ENCODE measurements around the gene INPP4A.

Gene INPP4A

DNA sequence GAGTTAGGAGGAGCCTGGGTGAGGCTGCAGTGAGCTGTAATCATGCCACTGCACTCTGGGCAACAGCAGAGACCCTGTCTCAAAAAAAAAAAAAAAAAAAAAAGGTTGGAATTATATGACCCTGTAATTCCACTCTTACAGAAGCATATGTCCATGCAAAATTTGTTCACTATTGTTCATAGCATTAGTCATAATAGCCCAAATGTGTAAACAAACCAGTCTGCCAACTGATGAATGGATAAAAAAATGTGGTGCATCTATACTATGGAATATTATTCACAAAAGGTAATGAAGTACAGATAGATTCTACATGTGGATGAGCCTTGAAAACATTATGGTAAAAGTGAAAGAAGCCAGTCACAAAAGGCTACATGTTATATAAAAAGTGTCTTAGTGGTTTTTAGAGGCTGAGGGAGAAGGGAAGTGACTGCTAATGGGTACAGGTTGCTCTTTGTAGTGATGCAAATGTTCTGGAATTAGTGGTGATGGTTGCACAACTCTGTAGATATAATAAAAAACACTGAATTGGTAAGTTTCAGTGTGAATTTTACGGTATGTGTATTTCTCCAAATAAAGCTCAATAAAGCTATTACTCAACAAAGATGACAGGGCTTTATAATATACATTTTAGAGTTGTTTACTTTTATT, 154.2 kb downstream of the INPP4A start:
- no peak overlapping the region for H3K4me3 ChIP-seq (ENCODE audit: low read depth, low read length)
- no peak for DNase-seq (ENCODE audit: low read depth)
- TF ChIP-seq, protein P1, sequence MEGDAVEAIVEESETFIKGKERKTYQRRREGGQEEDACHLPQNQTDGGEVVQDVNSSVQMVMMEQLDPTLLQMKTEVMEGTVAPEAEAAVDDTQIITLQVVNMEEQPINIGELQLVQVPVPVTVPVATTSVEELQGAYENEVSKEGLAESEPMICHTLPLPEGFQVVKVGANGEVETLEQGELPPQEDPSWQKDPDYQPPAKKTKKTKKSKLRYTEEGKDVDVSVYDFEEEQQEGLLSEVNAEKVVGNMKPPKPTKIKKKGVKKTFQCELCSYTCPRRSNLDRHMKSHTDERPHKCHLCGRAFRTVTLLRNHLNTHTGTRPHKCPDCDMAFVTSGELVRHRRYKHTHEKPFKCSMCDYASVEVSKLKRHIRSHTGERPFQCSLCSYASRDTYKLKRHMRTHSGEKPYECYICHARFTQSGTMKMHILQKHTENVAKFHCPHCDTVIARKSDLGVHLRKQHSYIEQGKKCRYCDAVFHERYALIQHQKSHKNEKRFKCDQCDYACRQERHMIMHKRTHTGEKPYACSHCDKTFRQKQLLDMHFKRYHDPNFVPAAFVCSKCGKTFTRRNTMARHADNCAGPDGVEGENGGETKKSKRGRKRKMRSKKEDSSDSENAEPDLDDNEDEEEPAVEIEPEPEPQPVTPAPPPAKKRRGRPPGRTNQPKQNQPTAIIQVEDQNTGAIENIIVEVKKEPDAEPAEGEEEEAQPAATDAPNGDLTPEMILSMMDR (IDR thresholded peaks at IDR 0.05; ENCODE audit: insufficient read depth, low read depth, low read length, missing control alignments), result no peak

DNA sequence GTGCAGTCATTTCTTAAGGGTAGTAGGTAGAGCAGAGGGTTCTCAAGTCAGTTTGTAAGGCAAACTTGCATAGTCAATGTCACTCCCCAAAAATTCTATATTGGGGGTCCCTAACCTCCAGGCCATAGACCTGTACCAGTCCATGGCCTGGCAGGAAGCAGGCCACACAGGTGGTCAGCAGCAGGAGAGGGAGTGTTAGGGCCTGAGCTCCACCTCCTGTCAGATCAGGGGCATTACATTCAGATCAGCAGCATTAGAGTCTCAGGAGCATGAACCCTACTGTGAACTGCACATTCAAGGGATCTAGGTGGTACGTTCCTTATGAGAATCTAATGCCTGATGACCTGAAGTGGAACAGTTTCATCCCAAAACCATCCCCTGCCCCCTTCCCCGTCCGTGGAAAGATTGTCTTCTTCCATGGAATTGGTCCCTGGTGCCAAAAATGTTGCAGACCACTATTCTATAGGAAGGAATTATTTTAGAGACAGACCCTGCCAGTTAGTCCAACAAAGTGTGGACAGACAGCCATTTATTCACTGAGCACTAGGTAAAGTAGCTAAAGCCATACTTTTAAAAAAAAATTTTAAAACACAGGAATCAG, 157.0 kb downstream of the INPP4A start:
- DNase-seq (ENCODE audit: low read depth), result peak; percentile 67
- TF ChIP-seq, protein P1 (IDR thresholded peaks at IDR 0.05; ENCODE audit: insufficient read depth, low read depth, low read length, missing control alignments), result peak; percentile 77
- no peak overlapping the region for H3K4me3 ChIP-seq (ENCODE audit: low read depth, low read length)

DNA sequence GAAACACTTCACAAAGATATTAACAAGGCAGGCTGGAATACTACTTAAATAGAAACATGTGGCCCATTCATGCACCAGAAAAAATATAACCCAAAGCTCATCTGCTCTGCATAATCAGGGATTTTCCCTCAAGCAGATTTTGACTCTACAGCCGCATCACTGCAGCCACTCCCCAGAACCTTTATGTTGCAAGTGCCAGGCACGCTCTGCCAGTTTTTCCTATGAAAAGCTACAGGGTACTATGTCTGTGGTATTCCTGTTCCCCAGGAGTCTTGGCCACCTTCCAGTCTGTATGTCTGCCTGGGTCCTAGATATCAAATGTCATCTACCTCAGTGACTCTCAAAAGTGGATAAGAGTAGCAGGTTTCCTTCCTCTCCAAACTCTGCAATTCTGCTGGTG, 159.9 kb downstream of the INPP4A start:
- no peak overlapping the region for H3K4me3 ChIP-seq (ENCODE audit: low read depth, low read length)
- DNase-seq (ENCODE audit: low read depth), result no peak

DNA sequence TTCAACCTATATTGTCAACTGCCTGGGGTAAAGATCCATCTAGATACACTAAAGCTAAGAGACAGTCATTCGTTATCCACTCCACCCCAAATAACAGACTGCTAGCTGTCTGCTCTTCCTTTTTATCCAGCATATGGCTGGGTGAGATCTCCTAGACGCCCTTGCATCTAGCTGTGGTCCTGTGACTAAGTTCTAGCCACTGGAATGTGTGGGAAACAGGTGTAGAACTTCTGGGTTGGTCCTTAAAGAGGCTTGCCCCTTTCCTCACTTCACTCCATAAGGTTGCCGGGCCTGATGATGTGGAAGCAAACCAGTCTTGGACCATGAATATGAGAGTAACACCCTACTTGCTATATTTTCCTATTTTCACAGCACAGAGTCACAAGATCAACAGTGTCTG, 160.4 kb downstream of the INPP4A start:
- no peak for DNase-seq (ENCODE audit: low read depth)
- TF ChIP-seq, protein P1 (IDR thresholded peaks at IDR 0.05; ENCODE audit: insufficient read depth, low read depth, low read length, missing control alignments), result no peak
- H3K4me3 ChIP-seq (ENCODE audit: low read depth, low read length), result no peak overlapping the region

More for the DNA sequence above, 159.9 kb downstream of the INPP4A start:
- TF ChIP-seq, protein P1 (IDR thresholded peaks at IDR 0.05; ENCODE audit: insufficient read depth, low read depth, low read length, missing control alignments), result no peak

DNA sequence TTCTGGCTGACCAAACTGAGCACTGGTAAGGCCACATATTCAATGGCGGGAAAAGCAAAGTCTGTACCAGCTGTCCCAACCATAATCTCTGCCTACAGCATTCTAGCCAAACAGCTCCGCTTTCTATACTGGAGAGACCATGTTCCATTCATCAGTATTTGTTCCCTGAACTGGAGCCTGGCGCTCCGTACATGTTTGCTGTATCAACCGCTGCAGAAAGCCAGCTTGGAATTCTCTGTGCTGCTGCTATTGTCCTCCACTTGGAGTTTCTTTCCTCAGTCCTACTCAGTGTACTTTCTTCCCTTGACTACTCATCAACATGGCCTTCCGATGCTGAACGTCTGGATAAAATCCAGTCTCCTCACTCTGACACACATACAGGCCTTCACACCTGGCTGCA, 161.8 kb downstream of the INPP4A start:
- DNase-seq (ENCODE audit: low read depth), result no peak
- TF ChIP-seq, protein P1 (IDR thresholded peaks at IDR 0.05; ENCODE audit: insufficient read depth, low read depth, low read length, missing control alignments), result no peak
- no peak overlapping the region for H3K4me3 ChIP-seq (ENCODE audit: low read depth, low read length)

DNA sequence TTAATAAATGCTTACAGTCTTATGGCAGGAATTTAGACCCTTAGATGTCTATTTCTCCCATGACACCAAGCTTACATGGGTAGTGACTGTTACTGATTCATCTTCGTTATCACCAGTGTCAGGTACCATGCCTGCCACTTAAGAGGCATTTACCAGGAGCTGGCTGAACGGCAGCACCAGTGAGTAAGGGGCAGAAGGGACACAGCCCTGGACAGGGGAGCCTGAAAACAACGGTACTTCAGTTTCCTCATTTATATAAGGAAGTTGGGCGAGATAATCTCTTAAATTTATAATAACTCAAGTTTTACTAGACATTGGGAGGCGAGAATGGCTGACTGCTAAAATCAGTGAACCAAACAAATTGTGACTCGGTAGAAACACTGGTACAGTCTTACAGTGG, 162.4 kb downstream of the INPP4A start:
- peak overlapping the region; percentile 98 for H3K4me3 ChIP-seq (ENCODE audit: low read depth, low read length)
- TF ChIP-seq, protein P1 (IDR thresholded peaks at IDR 0.05; ENCODE audit: insufficient read depth, low read depth, low read length, missing control alignments), result no peak
- DNase-seq (ENCODE audit: low read depth), result no peak

DNA sequence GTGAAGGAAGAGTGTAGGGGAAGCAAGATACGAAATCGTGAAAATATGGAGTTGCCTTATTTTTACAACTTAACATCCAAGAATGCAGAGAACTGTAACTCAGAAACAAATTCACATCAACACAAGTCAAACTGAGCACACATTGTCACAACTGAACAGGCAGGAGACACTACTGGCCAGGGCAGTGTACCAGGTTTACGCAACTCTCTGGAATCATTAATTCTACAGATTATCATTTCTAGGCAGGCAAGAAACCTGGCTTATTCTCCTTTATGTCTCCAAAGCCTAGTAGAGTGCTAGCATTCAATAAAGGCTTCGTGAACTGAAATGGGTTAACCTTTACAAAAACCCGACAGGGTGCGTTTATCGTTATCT, 163.1 kb downstream of the INPP4A start:
- TF ChIP-seq, protein P1 (IDR thresholded peaks at IDR 0.05; ENCODE audit: insufficient read depth, low read depth, low read length, missing control alignments), result no peak
- DNase-seq (ENCODE audit: low read depth), result no peak
- H3K4me3 ChIP-seq (ENCODE audit: low read depth, low read length), result peak overlapping the region; percentile 98

Measured in GM12865 (cell line).